ENCODE results near the gene ABCA13.

DNA sequence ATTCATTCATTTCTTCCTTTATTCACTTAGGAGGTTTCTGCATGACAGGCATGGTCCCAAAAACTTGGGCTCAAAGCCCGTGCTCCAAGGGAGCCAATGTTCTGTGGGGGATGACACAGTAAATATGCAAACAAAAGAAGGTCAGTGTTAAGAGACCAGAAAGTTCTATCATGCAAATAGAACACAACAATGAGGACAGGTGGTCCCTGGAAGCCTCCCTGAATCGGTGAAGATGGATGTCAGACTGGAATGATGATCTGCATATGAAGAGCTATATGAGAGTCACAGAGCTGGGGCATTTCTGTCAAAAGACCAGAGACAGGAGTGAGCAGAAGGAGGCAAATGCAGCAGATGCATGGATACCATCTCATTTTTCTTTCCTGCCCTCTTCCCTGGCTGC, 129.0 kb downstream of the ABCA13 start:
- TF ChIP-seq POLR2AphosphoS5 (IDR thresholded peaks at IDR 0.05; ENCODE audit: low read depth, low read length) (no peak), SIN3A (IDR thresholded peaks at IDR 0.05; ENCODE audit: low read depth) (no peak), POLR2A (IDR thresholded peaks at IDR 0.05; ENCODE audit: borderline replicate concordance, extremely low read depth, insufficient read depth, insufficient read length) (no peak), YY1 (IDR thresholded peaks at IDR 0.05; ENCODE audit: extremely low read depth, insufficient replicate concordance, low read depth, low read length) (no peak), CEBPB (IDR thresholded peaks at IDR 0.05; ENCODE audit: low read depth) (no peak)
- TF ChIP-seq, protein P1, sequence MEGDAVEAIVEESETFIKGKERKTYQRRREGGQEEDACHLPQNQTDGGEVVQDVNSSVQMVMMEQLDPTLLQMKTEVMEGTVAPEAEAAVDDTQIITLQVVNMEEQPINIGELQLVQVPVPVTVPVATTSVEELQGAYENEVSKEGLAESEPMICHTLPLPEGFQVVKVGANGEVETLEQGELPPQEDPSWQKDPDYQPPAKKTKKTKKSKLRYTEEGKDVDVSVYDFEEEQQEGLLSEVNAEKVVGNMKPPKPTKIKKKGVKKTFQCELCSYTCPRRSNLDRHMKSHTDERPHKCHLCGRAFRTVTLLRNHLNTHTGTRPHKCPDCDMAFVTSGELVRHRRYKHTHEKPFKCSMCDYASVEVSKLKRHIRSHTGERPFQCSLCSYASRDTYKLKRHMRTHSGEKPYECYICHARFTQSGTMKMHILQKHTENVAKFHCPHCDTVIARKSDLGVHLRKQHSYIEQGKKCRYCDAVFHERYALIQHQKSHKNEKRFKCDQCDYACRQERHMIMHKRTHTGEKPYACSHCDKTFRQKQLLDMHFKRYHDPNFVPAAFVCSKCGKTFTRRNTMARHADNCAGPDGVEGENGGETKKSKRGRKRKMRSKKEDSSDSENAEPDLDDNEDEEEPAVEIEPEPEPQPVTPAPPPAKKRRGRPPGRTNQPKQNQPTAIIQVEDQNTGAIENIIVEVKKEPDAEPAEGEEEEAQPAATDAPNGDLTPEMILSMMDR (IDR thresholded peaks at IDR 0.05 in 2 of 3, conservative IDR thresholded peaks at IDR 0.05 in 1 of 3; ENCODE audit: borderline replicate concordance in 1 of 3, insufficient read depth in 1 of 3, low read depth in 2 of 3, low read length in 2 of 3), result no peak
